Measurements from ENCODE around the gene KIF2A.

DNA sequence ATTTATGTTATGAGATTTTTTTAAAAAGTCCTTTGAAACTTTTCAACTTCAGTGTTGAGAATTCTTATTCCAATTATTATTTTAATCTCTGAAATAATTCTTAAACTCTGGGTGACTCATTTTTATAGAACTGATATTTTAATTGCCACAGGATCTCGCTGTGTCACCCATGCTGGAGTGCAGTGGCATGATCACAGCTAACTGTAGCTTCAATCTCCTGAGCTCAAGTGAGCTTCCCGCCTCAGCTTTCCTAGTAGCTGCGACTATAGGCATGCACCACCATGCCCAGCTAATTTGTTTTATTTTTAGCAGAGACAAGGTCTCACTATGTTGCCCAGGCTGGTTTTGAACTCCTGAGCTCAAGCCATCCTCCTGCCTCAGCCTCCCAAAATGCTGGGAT lies 56.7 kb downstream of the KIF2A start:
- TF ChIP-seq, protein P1, sequence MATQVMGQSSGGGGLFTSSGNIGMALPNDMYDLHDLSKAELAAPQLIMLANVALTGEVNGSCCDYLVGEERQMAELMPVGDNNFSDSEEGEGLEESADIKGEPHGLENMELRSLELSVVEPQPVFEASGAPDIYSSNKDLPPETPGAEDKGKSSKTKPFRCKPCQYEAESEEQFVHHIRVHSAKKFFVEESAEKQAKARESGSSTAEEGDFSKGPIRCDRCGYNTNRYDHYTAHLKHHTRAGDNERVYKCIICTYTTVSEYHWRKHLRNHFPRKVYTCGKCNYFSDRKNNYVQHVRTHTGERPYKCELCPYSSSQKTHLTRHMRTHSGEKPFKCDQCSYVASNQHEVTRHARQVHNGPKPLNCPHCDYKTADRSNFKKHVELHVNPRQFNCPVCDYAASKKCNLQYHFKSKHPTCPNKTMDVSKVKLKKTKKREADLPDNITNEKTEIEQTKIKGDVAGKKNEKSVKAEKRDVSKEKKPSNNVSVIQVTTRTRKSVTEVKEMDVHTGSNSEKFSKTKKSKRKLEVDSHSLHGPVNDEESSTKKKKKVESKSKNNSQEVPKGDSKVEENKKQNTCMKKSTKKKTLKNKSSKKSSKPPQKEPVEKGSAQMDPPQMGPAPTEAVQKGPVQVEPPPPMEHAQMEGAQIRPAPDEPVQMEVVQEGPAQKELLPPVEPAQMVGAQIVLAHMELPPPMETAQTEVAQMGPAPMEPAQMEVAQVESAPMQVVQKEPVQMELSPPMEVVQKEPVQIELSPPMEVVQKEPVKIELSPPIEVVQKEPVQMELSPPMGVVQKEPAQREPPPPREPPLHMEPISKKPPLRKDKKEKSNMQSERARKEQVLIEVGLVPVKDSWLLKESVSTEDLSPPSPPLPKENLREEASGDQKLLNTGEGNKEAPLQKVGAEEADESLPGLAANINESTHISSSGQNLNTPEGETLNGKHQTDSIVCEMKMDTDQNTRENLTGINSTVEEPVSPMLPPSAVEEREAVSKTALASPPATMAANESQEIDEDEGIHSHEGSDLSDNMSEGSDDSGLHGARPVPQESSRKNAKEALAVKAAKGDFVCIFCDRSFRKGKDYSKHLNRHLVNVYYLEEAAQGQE (IDR thresholded peaks at IDR 0.05; ENCODE audit: insufficient read depth in 1 of 2, low read depth in 2 of 2, low read length in 2 of 2): no peak
- TF ChIP-seq TAF1 (IDR thresholded peaks at IDR 0.05; ENCODE audit: borderline replicate concordance, insufficient read depth, low read length): no peak
